GM20000 (cell line): ENCODE measurements around the gene KIF21B.
A peak's percentile ranks its signal among the peaks of the same experiment; 100 is the strongest.

Experiments
- DNase-seq: peaks from one replicate; pipeline ENCODE4 v3.0.0; 2012; ENCODE audit warnings: low spot score
- CTCF ChIP-seq: IDR thresholded peaks from 2 replicates; pipeline ENCODE4 v1.5.1; 2012; ENCODE audit warnings: mild to moderate bottlenecking, control low read depth; ENCODE audit errors: extremely low read depth, missing control alignments

Gene KIF21B

GRCh38 chr1:201044119-201044518 is 20.6 kb upstream of the KIF21B start:
- no peak for TF ChIP-seq CTCF
- no peak for DNase-seq

GRCh38 chr1:201042779-201043461 is 19.4 kb upstream of the KIF21B start:
- peak; percentile 84 for TF ChIP-seq CTCF
- DNase-seq: peak; percentile 77

- DNase-seq: no peak
- TF ChIP-seq CTCF: no peak
Observed at GRCh38 chr1:201041011-201041410, 17.5 kb upstream of the KIF21B start.

GRCh38 chr1:201039876-201040275 is 16.4 kb upstream of the KIF21B start:
- DNase-seq: no peak
- TF ChIP-seq CTCF: no peak

- TF ChIP-seq CTCF: no peak
Observed at GRCh38 chr1:201039418-201039817, 15.9 kb upstream of the KIF21B start.

GRCh38 chr1:201038186-201038876 is 14.8 kb upstream of the KIF21B start:
- no peak for DNase-seq
- TF ChIP-seq CTCF: no peak

More at GRCh38 chr1:201039418-201039817, 15.9 kb upstream of the KIF21B start:
- no peak for DNase-seq

- no peak for TF ChIP-seq CTCF
- no peak for DNase-seq
Observed at GRCh38 chr1:201036188-201036842, 12.8 kb upstream of the KIF21B start.
